DMS153 (cell line): ENCODE measurements around the gene RNF145.
"Not testable (repeated sequence)": the region's sequence is repeated elsewhere in the genome, so short reads cannot be mapped to it uniquely, and the experiment has no call there.

ENCODE experiments used
- DNase-seq: peaks from one replicate; lab custom pipeline; 2025; lab: John Stamatoyannopoulos, UW

RNF145 gene, protein sequence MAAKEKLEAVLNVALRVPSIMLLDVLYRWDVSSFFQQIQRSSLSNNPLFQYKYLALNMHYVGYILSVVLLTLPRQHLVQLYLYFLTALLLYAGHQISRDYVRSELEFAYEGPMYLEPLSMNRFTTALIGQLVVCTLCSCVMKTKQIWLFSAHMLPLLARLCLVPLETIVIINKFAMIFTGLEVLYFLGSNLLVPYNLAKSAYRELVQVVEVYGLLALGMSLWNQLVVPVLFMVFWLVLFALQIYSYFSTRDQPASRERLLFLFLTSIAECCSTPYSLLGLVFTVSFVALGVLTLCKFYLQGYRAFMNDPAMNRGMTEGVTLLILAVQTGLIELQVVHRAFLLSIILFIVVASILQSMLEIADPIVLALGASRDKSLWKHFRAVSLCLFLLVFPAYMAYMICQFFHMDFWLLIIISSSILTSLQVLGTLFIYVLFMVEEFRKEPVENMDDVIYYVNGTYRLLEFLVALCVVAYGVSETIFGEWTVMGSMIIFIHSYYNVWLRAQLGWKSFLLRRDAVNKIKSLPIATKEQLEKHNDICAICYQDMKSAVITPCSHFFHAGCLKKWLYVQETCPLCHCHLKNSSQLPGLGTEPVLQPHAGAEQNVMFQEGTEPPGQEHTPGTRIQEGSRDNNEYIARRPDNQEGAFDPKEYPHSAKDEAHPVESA

DNA sequence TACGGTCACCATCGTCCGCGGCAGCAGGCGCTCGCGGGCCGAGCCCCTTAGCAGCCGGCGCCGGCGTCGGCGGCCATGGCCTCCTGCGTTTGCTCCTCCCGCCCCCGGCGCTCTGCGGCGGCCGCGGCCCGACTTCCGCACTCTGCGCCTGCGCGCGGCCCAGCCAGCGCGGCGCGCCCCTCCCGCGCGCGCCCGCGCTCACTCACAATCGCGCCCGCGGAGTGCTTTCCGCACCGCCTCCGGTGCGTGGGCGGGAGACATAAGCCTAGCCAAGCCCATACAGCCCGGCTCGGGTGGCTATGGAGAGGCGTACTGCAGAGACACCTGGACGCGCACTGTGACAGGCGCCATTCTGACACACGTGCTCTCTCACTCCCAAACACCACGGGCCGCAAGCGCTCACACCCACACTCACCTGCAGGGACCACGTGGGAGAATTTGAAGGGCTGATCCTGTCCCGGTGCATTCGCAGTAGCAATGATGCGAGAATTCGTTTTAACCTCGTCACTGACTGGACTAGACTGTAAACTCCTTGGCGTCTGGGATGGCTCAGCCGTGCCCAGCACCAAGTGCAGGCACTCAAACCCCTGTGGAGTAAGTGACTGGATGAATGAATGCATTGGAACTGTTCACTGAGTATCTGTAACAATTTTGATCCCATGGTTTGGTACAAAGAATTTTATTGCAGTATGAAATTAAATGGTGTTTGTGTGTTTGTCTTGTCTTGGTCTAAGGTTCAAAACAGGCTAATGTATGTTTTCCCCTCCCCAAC, at the start of gene RNF145:
RNF145 (minus strand) TSS at position 116 of the 772 bp plus-strand sequence. CDS start 5,936 bp downstream, outside the sequence.
- DNase-seq, result no peak

GRCh38 chr5:159258361-159258760, 49.0 kb upstream of the RNF145 start:
- no peak for DNase-seq

DNA sequence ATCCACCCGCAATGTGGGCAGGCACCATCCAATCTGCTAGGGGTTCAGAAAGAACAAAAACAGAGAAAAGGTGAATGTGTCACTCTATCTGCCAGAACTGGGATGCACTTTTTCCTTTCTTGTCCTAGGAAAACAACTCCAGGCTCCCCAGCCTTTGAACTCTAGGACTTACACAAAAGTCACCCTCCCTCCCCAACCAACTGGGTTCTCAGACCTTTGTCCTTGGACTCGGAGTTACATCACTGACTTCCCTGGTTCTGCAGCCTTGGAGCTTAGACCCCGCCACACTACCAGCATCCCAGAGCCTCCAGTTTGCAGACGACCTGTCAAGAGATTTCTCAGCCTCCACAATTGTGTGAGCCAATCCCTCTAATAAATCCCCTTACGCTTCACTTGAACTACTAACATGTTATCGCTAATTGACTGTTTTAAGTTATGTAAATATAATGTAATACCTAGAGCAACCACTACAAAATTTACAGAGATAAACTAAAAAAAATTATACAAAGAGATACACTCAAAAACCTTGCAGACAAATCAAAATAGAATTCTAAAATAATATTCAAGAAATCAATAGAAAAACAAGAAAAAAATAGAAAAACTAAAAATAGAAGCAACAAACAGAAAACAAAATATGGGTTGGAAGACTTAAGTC, 48.4 kb upstream of the RNF145 start:
- no peak for DNase-seq

GRCh38 chr5:159257007-159257406, 47.7 kb upstream of the RNF145 start:
- DNase-seq, result no peak

DNA sequence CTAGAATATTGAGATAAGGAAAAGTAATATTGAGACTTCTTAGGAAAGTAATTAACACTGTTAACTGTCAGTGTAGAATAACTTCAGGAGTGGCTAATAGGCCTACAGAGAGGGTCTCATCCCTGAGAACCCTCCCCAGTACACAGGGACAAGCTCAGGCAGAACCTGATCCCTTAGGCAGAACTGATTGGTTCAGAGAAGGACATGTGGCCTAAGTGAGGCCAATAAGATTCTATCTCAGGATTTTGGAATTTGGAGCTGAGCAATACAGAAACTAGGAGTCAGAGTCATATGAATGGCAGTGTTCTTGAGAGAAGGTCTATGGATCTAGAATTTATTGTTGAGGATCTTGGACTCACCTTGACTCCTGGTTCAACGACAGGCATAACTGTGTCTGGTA, 42.8 kb upstream of the RNF145 start:
- DNase-seq, result no peak

DNA sequence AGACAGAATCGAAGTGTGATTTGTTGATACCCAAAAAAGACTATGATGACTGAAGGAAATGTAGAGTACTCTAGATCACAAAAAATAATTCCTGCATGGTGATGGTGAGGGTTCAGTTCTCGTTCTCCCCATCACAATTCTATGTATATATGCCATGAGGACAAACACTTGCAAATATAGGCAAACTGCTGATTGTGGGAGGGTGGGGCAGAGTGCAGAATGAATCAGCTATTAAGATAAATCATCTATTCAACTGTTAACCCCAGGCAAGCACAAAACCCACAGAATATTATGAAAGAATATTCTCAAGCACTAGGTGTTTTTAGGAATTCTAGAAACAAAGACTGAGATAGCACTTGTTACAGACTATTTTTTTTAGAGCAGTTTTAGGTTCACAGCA, 39.8 kb upstream of the RNF145 start:
- no peak for DNase-seq

DNA sequence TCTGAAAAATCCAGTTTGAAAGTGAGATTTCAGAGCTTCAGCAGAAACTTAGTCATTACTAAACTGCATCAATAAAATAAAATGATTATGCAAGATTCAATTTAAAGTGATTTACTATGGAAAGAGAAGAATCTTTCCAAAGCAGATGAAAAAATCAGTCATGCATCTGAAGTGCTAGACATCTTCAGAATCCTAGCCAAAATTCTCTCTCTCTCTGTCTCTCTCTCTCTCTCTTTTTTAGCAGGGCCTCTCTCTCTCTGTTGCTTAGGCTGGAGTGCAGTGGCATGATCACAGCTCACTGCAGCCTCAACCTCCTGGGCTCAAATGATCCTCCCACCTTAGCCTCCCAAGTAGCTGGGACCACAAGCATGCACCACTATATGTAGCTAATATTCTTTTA, 35.5 kb upstream of the RNF145 start:
- DNase-seq, result no peak

- no peak for DNase-seq
These were observed 34.8 kb upstream of the RNF145 start for GRCh38 chr5:159244163-159244562.

DNA sequence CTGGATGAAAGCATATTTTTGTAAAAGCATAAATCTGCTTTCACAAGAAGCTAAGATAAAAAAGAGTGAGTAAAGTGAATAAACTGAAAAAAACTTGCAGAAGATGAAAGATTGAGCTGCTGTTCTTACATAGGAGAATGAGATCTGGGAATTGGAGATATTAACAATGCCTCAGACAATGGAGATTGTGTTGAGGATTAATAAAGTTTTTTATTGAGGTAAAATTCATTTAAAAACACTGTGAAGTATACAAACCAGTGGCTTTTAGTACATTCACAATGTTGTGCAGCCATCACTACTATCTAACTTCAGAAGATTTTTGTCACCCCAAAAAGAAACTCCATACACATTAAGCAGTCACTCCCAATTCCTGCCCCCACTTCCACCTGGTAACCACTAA, 34.0 kb upstream of the RNF145 start:
- no peak for DNase-seq

GRCh38 chr5:159242656-159243055, 33.3 kb upstream of the RNF145 start:
- no peak for DNase-seq

GRCh38 chr5:159241946-159242552, 32.7 kb upstream of the RNF145 start:
- DNase-seq, result no peak

DNA sequence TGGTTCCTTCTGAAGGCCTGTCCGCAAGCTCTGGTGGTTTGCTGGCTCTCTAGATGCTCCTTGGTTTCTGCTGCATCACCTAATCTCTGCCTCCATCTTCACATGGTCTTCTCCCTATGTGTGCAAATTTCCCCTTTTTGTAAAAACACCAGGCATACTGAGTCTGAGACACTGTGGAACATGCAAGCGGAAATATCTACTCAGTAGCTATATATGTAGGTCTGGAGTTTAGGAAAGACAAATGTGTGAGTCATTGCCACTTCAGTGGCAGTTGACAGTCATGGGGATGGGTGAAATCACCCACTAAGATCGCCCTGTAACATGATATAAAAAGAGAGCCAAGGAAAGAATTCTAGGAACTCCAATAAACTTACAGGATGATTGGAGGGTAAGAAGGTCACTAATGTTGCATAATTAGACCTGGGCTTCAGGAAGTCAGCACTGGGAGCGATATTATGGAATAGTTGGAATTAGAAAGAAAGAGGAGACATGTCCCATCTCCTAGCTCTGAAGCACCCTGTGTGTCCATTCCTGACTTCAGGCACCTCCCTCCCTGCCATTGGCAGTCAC, 31.0 kb upstream of the RNF145 start:
- DNase-seq, result no peak

- DNase-seq, result not testable (repeated sequence)
These were observed 26.6 kb upstream of the RNF145 start for GRCh38 chr5:159235871-159236520.

DNA sequence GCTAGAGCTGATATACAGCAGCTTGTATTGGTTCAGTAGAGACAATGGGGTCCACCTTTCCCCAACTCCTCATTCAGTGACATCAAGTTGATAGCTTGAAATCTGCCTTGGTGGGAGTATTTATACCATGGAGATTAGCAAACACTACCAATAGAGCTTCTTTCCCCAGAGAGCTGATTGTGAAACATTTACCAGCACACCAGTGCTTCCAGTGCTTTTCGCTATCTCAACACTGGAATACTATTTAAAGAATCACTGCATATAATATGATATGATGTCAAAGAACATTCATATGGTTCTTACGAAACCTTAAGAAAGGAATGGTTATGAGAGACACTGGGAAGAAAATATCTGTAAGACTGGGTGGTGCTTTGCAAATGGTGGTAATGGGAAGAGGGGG, 21.8 kb upstream of the RNF145 start:
- DNase-seq, result no peak

DNA sequence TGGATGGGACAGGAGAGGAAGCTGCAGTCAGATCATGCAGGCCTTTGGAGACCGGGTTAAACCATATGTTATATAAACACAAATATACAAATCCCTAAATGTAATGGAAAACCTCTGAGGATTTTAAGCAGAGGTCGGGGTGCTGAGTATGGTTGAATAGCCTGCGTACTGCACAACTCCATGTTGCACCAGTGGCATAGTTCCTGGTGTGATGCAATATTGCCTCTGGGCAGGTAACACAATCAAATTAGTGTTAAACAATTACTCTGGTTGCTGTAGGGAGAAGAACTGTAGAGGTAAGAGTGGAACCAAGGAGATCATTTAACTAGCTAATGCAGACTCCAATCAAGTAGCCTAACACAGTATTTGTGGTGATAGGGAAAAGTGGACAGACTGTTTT, 21.3 kb upstream of the RNF145 start:
- no peak for DNase-seq

DNA sequence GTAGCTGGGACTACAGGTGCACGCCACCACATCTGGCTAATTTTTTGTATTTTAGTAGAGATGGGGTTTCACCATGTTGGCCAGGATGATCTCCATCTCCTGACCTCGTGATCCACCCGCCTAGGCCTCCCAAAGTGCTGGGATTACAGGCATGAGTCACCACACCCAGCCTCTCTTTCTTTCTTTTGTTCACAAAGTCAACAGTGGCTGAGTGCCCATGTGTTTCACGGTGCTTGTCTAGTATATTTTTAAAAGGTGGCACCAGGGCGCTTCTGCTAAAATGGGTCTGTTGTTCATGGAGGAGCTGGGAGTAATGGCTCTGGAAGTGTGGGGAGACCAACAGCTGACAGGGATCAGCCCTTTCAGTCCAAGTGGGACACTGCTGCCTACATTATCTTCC, 18.7 kb upstream of the RNF145 start:
- DNase-seq, result not testable (repeated sequence)

DNA sequence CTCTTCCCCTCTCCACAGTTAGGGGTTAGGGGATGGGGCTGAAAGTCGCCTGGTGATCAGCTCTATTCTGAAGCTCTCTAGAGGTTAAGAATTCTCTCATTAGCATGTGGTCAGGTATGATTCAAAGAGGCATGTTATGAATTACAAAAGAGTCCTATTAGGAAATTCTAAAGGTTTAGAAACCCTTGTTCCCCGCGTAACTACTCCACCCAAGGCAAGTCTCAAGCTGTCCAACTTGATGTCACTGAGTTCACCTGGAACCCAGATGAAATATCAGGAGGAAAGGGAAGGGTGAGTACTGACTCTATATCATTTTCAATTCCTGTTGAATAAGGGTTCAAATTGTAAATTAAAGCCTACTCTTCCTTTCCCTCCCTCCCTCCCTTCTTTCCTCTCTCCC, 18.1 kb upstream of the RNF145 start:
- DNase-seq, result no peak

- no peak for DNase-seq
These were observed 17.1 kb upstream of the RNF145 start for GRCh38 chr5:159226451-159226850.

GRCh38 chr5:159224471-159224870, 15.1 kb upstream of the RNF145 start:
- no peak for DNase-seq

- DNase-seq, result no peak
These were observed 14.1 kb upstream of the RNF145 start for GRCh38 chr5:159223469-159223868.

DNA sequence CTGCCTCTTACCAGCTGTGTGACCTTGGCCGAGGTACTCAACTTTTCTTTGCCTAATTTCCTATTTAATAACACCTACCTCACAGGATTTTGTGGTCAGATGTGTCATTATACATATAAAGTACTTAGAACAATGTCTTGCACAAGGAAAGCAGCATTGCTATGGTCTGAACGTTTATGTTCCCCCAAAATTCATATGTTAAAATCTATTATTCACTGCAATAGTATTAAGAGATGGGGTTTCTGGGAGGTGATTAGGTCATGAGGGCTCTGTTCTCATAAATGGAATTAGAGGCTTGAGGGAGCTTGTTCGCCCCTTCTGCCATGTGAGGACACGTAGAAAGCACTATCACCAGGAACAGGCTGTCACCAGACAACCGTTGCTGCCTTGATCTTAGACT, 10.9 kb upstream of the RNF145 start:
- DNase-seq, result no peak
